Left lobe of liver (tissue), 2 donors: Measurements from ENCODE around the gene USP2. TPM values are rescaled to one million over a fixed set of nuclear protein-coding genes. Genes with fewer than 3 reads are reported as not detected.
A peak's percentile ranks its signal among the peaks of the same experiment; 100 is the strongest.

Experiments used
- ATAC-seq: fragments of 200-7000 bp; cut with Tn5 transposase; one replicate; pipeline ENCODE4 v1.9.1; 2020; ENCODE audit warnings: mild to moderate bottlenecking, moderate library complexity
- DNase-seq: peaks from one replicate; pipeline ENCODE4 v3.0.0-alpha.2; 2020; ENCODE audit warnings: low spot score
- total RNA-seq: library from RNA; stranded (reverse); gene quantifications from one replicate; pipeline ENCODE4 v1.2.1, GENCODE V29; 2021
- donor health status: DM: no; HTN: no; CAD: no; lungs with moderate emphysema.
- donor health status: DM: no; HTN: yes; CAD: no.

USP2 gene
- total RNA-seq, 1 donor from 2014 or later, result 10.9 TPM

- DNase-seq (no peak), ATAC-seq (no peak)
Measured at GRCh38 chr11:119332111-119332765, 49.3 kb downstream of the USP2 start.

DNA sequence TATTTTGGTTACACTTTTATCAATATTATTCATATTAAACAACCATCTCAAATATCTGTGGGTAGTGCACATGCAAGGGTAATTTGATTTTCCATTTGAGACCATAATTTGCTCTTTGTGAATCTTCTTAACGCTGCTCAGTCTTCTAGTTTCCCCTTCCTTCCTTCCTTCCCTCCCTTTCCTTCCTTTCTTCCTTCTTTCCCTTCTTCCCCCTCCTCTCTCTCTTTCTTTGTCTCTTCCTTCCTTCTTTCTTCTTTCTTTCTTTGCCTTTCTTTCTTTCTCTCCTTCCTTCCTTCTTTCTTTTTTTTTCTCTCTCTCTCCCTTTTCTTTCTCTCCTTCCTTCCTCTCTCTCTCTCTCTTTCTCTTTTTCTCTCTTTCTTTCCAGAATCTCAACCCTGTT lies 51.3 kb downstream of the USP2 start:
- ATAC-seq, result no peak
- no peak for DNase-seq

DNA sequence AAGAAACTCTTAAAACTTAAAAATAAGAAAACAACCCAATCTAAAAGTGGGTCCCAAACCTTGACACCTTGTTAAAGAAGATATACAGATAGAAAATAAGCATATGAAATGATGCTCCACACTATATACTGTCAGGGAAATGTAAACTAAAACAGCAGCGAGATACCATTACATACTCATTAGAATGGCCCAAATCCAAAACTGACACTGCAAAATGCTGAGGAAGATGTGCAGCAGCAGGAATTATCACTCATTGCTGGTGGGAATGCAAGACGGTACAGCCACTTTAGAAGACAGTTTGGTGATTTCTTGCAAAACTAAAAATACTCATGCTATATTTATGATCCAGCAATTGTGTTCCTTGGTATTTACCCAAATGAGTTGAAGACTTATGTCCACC lies 52.2 kb downstream of the USP2 start:
- no peak for ATAC-seq
- no peak for DNase-seq

- no peak for ATAC-seq
- peak; percentile 2 for DNase-seq
Measured at GRCh38 chr11:119324189-119324588, 57.3 kb downstream of the USP2 start.

DNA sequence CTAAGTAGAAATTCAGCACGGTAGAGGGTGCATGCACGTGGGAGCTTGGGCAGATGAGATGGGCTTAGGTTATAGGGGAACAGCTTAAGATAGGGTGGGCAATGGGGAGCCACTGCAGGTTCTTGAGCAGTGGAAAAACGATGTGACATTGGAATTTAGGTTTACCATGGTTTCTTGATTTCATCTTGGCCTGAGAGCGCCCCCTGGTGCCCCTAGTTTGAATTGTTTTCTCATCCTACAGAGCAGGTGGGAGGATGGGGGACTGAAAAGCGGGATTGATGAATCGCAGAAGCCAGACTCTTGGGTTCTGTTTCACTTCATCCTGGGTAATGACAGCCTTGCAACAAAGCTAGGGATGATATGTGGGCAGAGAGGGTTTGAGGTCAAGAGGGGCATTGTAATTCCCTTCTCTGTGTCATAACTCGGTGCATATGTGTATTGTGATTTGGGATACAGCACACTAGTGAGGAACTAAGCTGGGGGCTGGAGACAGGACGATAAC lies 57.9 kb downstream of the USP2 start:
- peak; percentile 55 for ATAC-seq
- DNase-seq, result peak; percentile 68

DNA sequence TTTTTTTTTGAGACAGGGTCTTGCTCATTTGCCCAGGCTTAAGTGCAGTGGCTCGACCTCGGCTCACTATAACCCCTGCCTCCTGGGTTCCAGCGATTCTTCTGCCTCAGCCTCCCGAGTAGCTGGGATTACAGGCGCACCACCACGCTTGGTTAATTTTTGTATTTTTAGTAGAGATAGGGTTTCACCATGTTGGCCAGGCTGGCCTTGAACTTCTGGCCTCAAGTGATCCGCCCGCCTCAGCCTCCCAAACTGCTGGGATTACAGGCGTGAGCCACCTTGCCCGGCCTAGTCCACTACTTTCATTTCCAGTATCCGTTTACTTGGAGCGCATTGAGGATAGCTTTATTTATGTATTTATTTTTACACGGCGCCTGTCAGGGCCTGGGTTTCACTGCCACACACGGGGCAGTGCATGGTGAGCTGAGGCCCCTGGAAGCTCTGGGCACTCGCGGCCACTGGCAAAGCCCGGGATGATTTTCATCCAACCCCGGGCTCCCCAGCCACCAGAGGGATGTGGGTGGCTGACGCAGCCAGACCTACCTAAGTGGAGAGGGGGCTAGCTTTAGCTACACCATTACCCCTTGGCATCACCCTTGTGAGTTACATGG lies 58.5 kb downstream of the USP2 start:
- ATAC-seq (no peak), DNase-seq (no peak)

DNA sequence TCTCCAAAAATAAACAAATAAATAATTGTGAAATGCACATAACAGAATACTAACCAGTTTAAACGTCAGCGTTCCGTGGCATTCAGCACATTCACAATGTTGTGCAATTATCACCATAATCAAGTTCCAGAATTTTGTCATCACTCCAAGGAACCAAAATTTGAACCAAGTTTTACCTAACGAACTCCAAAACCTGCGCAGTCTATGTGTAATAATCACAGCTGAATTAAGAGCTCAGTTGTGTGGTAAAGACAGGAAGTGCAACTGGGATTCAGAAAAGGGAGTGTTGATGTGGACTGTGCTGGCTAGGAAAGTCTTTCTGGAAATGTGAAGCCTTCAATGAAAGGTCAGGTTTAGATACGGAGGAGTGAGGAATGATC lies 59.1 kb downstream of the USP2 start:
- DNase-seq (no peak), ATAC-seq (no peak)

DNA sequence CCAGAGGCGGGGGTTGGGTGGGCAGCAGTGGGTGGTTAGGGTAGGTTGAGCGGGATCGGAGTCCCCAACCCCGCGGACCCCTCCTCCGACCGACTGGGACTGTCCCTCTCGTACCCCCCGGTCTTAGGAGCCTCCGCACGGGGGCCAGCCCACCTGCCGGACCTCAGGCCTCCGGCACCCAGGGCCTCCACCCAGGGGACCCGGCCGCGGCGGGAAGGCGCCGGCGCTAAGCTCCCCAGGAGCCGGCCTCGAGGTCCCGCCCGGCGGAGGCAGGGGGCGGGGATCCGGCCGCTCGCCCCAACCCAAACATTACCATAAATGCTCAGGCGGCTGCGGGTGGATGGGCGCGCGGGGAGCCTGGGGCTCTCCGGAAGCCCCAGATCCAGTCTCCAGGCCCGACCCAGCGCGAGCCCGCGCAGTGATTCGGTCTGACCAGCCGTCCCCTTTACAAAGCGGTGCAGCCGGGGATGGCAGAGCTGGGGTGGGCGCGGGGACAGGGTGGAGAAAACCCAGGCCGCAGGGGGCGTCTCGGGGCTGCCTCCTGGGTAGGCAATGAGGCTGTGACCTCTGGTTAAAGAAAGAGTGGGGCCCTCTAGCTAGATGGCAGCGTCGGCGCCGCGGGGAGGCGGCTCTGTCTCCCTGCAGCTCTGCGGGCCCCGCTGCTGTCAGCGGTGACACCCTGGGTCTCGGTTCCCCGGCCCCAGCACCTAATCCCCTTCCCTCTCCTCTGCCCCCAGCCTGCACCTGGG lies 60.5 kb downstream of the USP2 start:
- peak; percentile 49 for DNase-seq

GRCh38 chr11:119320240-119320775 lies 61.2 kb downstream of the USP2 start:
- no peak for ATAC-seq
- peak; percentile 43 for DNase-seq

More for the DNA sequence above, 60.5 kb downstream of the USP2 start:
- ATAC-seq, result peak; percentile 47

- ATAC-seq (peak; percentile 3), DNase-seq (no peak)
Measured at GRCh38 chr11:119319700-119320239, 61.7 kb downstream of the USP2 start.

DNA sequence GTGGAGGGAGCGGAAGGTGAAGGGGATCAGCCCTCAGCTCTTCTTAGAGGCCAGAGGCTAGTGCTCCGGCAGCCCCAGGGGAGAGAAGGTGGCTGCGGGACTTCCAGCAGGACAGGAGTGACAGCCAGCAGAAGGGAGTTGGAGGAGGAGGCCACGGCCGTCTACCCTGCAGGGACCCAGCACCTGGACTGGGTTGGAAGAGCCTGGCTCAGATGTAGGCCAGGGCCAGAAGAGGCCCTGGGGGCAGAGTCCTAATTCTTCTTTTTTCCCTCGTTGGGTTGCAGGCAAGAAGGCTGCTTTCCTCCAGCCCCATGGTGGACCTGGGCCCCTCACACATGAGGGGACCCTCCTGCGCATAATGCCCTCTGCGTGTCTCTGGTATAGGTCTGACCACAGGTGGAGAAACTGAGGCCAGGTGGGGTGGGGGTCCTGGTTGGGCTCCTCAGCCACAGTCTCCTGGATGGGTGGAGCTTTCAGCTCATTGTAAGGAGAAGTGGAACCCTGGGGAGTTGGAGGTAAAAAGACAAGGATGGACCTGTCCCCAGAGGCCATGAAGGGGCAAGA lies 62.3 kb downstream of the USP2 start:
- no peak for DNase-seq
- ATAC-seq, result no peak

DNA sequence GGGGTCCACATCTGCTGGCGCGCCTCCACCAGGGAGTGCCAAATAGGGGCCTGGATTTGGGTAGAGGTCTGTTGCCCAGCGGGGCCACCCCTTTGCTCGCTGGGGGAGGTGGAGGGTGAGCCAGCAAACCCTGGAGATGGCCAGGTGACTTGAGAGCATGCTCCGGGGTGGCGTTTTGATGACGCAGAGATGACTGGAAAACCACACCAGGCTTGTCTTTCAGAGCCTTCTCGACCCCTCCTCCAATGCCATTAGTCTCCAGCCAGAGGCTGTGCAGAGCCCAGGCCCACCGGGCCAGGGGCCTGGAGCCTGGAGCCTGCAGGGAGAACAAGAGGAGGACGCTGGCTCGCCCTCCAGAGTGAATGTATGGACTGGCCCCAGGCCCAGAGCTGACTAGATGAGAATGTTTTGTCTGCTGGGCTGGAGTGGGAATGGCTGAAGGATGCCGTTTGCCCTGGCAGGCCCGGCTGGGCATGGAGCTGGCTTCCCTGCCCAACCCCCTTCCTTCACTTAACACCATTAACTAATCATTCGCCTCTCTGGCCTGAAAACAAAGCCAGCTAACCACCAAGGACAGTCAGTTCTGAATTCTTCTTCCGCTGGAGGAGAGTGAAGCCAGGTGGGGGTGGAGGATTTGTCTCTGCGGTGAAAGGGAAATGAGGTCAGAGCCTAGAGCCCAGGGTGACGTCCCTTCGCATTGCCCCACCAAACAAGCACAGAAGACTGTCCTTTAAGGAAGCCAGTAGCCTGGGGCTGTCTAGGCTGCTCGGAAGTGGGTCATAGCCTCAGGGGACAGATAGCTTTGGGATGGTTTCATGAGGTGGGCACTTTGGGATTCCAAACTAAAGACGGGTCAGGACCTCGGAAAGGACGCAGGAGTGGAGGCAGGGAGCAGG lies 63.0 kb downstream of the USP2 start:
- no peak for DNase-seq
- no peak for ATAC-seq

DNA sequence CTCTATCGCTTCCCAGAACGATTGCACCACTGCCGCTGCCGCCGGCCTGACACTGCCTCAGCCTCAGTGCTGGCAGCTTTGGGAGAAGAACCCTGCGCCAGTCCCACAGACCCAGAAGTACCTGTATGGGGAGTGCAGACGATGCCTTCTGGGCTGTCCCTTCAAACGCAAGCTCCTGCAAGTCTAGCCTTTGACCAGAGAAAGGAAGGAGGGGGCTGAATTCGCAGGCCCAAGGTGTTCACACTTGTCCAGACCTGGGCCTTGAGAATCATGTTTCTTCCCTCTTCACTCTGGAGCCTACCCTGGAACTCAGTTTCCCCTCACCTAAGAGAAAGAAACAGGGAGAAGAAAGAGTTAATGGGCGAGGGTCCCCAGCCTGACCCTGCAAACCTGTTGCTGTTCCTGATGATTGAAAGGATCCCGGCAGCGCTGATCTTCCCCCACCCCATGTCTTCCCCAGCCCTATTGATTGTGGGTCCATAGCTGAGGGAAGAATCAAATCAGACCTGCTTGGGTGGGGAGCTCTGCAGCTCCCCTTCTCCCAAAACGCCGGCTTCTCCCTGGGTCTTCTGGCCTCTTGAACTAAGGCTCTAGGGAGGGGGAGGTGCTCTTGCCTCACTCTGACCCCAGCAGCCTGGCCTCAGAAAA lies 63.8 kb downstream of the USP2 start:
- ATAC-seq (no peak), DNase-seq (no peak)

- no peak for ATAC-seq
- DNase-seq, result no peak
Measured at GRCh38 chr11:119316729-119317591, 64.5 kb downstream of the USP2 start, which contains the start of gene MCAM. Gene MCAM (minus strand): TSS chr11:119317130. CDS start chr11:119317101, 29 bp downstream.

DNA sequence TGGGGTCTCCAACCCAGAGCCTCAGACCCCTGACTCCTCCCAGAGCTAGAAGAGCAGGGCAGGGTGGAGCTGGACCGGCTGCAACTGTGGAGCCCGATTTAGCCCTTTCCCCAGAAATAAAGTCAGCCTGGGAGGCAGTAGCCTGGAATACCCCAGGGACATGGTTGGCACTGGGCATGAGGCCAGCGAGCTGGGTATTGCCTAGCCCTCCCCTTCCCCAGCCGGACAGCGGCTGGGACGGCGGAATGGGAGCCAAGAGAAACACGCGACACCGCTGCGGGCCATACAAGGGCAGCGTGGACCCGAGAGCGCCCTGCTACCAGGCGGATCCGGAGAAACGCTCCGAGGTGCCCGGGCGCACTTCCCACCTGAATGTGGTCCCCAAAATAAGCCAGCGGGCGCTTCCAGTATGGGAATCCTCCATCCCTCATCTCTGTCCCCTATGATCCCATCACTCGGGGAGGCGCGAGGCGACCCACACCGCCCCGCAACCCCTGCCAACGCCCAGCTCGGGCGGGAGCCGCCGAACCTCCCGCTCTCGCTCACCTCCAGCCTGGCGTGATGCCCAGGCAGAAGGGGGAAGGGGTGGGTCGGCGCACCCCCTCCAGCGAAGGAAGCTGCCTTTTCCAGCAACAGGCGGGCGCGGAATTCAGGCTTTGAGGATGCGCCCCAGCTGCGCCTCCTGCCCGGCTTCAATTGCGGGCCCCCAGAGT lies 65.3 kb downstream of the USP2 start:
- no peak for DNase-seq

GRCh38 chr11:119315131-119316015 lies 66.1 kb downstream of the USP2 start:
- DNase-seq (no peak), ATAC-seq (peak; percentile 12)

More for the DNA sequence above, 65.3 kb downstream of the USP2 start:
- peak; percentile 8 for ATAC-seq

DNA sequence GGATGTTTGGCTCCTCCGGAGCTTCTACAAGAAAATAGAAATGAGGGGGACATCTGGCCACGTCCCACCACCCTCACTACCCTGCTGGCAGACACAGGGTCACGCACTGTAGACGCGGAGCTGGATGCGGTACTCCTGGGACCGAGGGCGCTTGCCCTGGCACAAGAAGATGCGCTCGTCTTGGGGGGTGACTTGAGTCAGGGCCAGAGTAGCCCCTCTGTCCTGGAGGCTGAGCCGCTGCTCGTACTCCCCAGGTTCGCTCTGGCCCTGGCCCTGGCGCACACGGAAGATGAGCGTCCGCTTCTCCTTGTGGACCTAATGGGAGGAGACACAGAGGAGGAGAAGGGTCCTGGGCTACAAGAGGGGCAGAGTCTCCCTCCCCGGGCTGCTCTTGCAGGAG lies 66.8 kb downstream of the USP2 start:
- no peak for ATAC-seq
- no peak for DNase-seq
